HCEC 1CT (cell line): Measurements from ENCODE around the gene C14orf180.

Source experiments
- DNase-seq: peaks from one replicate; pipeline ENCODE4 v3.0.0-alpha.2; 2017

Gene C14orf180

GRCh38 chr14:104550340-104550860 is 29.2 kb upstream of the C14orf180 start:
- no peak for DNase-seq

GRCh38 chr14:104550861-104551728 is 28.5 kb upstream of the C14orf180 start:
- DNase-seq, result no peak

GRCh38 chr14:104551851-104552737 is 27.5 kb upstream of the C14orf180 start:
- DNase-seq, result no peak

- DNase-seq, result no peak
Measured at GRCh38 chr14:104552738-104553125, 26.8 kb upstream of the C14orf180 start.

GRCh38 chr14:104553166-104554087 is 26.1 kb upstream of the C14orf180 start:
- no peak for DNase-seq

- DNase-seq, result no peak
Measured at GRCh38 chr14:104554088-104554607, 25.4 kb upstream of the C14orf180 start.

GRCh38 chr14:104554608-104555429 is 24.7 kb upstream of the C14orf180 start:
- DNase-seq, result no peak

GRCh38 chr14:104555430-104556255 is 23.9 kb upstream of the C14orf180 start:
- DNase-seq, result no peak

GRCh38 chr14:104556256-104557021 is 23.1 kb upstream of the C14orf180 start:
- no peak for DNase-seq

- DNase-seq, result no peak
Measured at GRCh38 chr14:104557086-104557485, 22.5 kb upstream of the C14orf180 start.

- no peak for DNase-seq
Measured at GRCh38 chr14:104557766-104558165, 21.8 kb upstream of the C14orf180 start.

- no peak for DNase-seq
Measured at GRCh38 chr14:104558231-104559027, 21.1 kb upstream of the C14orf180 start.

- no peak for DNase-seq
Measured at GRCh38 chr14:104559028-104559803, 20.3 kb upstream of the C14orf180 start.

- no peak for DNase-seq
Measured at GRCh38 chr14:104559804-104560585, 19.6 kb upstream of the C14orf180 start.

GRCh38 chr14:104560586-104560945 is 19.0 kb upstream of the C14orf180 start:
- no peak for DNase-seq

- DNase-seq, result no peak
Measured at GRCh38 chr14:104561124-104561557, 18.4 kb upstream of the C14orf180 start.
